K562 (cell line): ENCODE data around the gene CMSS1. TPM values are rescaled to one million over a fixed set of nuclear protein-coding genes. Genes with fewer than 3 reads are reported as not detected.

ENCODE experiments used
- CREBBP ChIP-seq: IDR thresholded peaks from one replicate; pipeline ENCODE4 v1.6.1; 2012; ENCODE audit warnings: low read depth, mild to moderate bottlenecking, control low read depth, inconsistent platforms, low read length
- ELF1 ChIP-seq: fragments of 200-800 bp; sonication (Bioruptor generic); IDR thresholded peaks from 2 replicates; pipeline ENCODE4 v1.6.1; 2016; ENCODE audit warnings: missing genetic modification characterization, missing compliant biosample characterization
- FOXJ2 ChIP-seq: fragments of 200-800 bp; sonication (Bioruptor generic); IDR thresholded peaks from 2 replicates; pipeline ENCODE4 v1.6.1; 2016; ENCODE audit warnings: missing genetic modification characterization, missing compliant biosample characterization
- FOXM1 ChIP-seq, 2 experiments: fragments of 450-650 bp in 1 of 2; sonication (generic) in 1 of 2; formaldehyde crosslinking in 1 of 2; IDR thresholded peaks; 2 replicates each; pipeline versions ENCODE4 v1.6.1 to v1.9.0; 2017 to 2022; ENCODE audit warnings: low read depth in 2 of 2, mild to moderate bottlenecking in 2 of 2, missing genetic modification reagents in 1 of 2, moderate library complexity in 1 of 2
- GTF2A2 ChIP-seq: IDR thresholded peaks from 2 replicates; pipeline ENCODE4 v1.6.1; 2016; ENCODE audit warnings: mild to moderate bottlenecking, missing genetic modification characterization, missing compliant biosample characterization
- JUND ChIP-seq, 2 experiments: IDR thresholded peaks; 2 replicates in 1 of 2; 3 replicates in 1 of 2; pipeline ENCODE4 v1.6.1; 2011; ENCODE audit warnings: borderline replicate concordance in 2 of 2, low read depth in 2 of 2, low read length in 2 of 2, improper control_type of control experiment in 1 of 2, missing biosample characterization in 1 of 2, missing genetic modification characterization in 1 of 2, missing genetic modification reagents in 1 of 2
- KLF10 ChIP-seq: fragments of 250-450 bp; sonication (Bioruptor Pico); IDR thresholded peaks from 2 replicates; pipeline ENCODE4 v1.6.1; 2021; ENCODE audit warnings: matching md5 sums
- LCOR ChIP-seq: sonication (generic); formaldehyde crosslinking; IDR thresholded peaks from 2 replicates; pipeline ENCODE4 v1.8.0; 2022; ENCODE audit warnings: mild to moderate bottlenecking, missing genetic modification reagents
- MED1 ChIP-seq: sonication (generic); formaldehyde crosslinking; IDR thresholded peaks from 2 replicates; pipeline ENCODE4 v1.8.1; 2023; ENCODE audit warnings: missing genetic modification reagents, borderline replicate concordance
- MEF2D ChIP-seq: conservative IDR thresholded peaks from 2 replicates; pipeline ENCODE4 v1.6.1; 2016; ENCODE audit warnings: low read depth, missing genetic modification characterization, missing compliant biosample characterization
- NELFE ChIP-seq: IDR thresholded peaks from 2 replicates; pipeline ENCODE4 v1.6.1; 2011; ENCODE audit warnings: mild to moderate bottlenecking; ENCODE audit not compliant: insufficient read depth, insufficient read length
- NONO ChIP-seq, 2 experiments: fragments of 200-400 bp in 1 of 2; fragments of 450-650 bp in 1 of 2; formaldehyde crosslinking in 1 of 2; IDR thresholded peaks; 2 replicates each; pipeline ENCODE4 v1.6.1; 2017; ENCODE audit warnings: low read depth in 2 of 2, mild to moderate bottlenecking in 2 of 2, moderate library complexity in 2 of 2, low read length in 1 of 2
- NUFIP1 ChIP-seq: fragments of 450-650 bp; IDR thresholded peaks from 2 replicates; pipeline ENCODE4 v1.6.1; 2018; ENCODE audit not compliant: partially characterized antibody
- PURB ChIP-seq: sonication (generic); formaldehyde crosslinking; IDR thresholded peaks from 2 replicates; pipeline ENCODE4 v1.9.0; 2021; ENCODE audit warnings: low read depth, mild to moderate bottlenecking, missing genetic modification reagents
- SETDB1 ChIP-seq: IDR thresholded peaks from one replicate; pipeline ENCODE4 v1.6.1; 2012; ENCODE audit warnings: low read length, control low read depth, inconsistent platforms
- ZFP36 ChIP-seq: fragments of 150-350 bp; IDR thresholded peaks from 2 replicates; pipeline ENCODE4 v1.6.1; 2018; ENCODE audit warnings: low read length, low read depth; ENCODE audit not compliant: partially characterized antibody
- ZNF133 ChIP-seq: fragments of 250-450 bp; sonication (Bioruptor Pico); IDR thresholded peaks from 2 replicates; pipeline ENCODE4 v1.4.0; 2020; ENCODE audit warnings: mild to moderate bottlenecking
- ZNF175 ChIP-seq: fragments of 200-800 bp; sonication (Bioruptor generic); IDR thresholded peaks from 2 replicates; pipeline ENCODE4 v1.6.1; 2016; ENCODE audit warnings: low read depth, mild to moderate bottlenecking, missing genetic modification characterization, missing compliant biosample characterization
- ZNF274 ChIP-seq: IDR thresholded peaks from 2 replicates; pipeline ENCODE4 v1.6.1; 2011; ENCODE audit warnings: low read depth, mild to moderate bottlenecking, low read length, moderate library complexity, borderline replicate concordance
- ZNF431 ChIP-seq: sonication (generic); formaldehyde crosslinking; IDR thresholded peaks from 2 replicates; pipeline ENCODE4 v1.8.0; 2022; ENCODE audit warnings: mild to moderate bottlenecking, missing genetic modification reagents
- ZNF57 ChIP-seq: fragments of 450-650 bp; formaldehyde crosslinking; IDR thresholded peaks from 2 replicates; pipeline ENCODE4 v1.4.0; 2020; ENCODE audit warnings: mild to moderate bottlenecking, moderate library complexity
- ZNF830 ChIP-seq: fragments of 250-450 bp; sonication (Bioruptor Pico); IDR thresholded peaks from 2 replicates; pipeline ENCODE4 v1.5.0; 2021; ENCODE audit warnings: mild to moderate bottlenecking
- polyA plus RNA-seq, 8 experiments: library from polyadenylated mRNA; depleted of rRNA in 4 of 8; stranded (reverse) in 5 of 8; unstranded in 3 of 8; fragments of >200 nt; fragmentation: Nextera tagmentation in 2 of 8; fragmentation: Illumina TruSeq in 1 of 8; extraction: Ambion mirVana in 2 of 8; extraction: Trizol in 1 of 8; gene quantifications; 2 replicates each; pipeline versions ENCODE4 v1.2.1 to v1.2.3, GENCODE V29; 2011 to 2014; ENCODE audit warnings: inconsistent platforms in 1 of 8, missing spikeins in 1 of 8
- total RNA-seq, 7 experiments: library from RNA; depleted of rRNA in 6 of 7; stranded (reverse); fragments of >200 nt in 6 of 7; fragmentation: Illumina TruSeq in 2 of 7; extraction: Trizol in 2 of 7; gene quantifications; 2 replicates each; pipeline versions ENCODE4 v1.2.1 to v1.2.3, GENCODE V29; 2011 to 2021; ENCODE audit warnings: low replicate concordance in 1 of 7
- TF ChIP-seq, protein P1 (sequence below), 2 experiments: IDR thresholded peaks in 1 of 2; conservative IDR thresholded peaks in 1 of 2; 2 replicates each; pipeline ENCODE4 v1.6.1; 2016; ENCODE audit warnings: low read depth in 2 of 2, mild to moderate bottlenecking in 1 of 2, missing compliant biosample characterization in 1 of 2, missing genetic modification characterization in 1 of 2, moderate library complexity in 1 of 2
- TF ChIP-seq, protein P2 (sequence below): fragments of 250-450 bp; sonication (Bioruptor Pico); IDR thresholded peaks from 2 replicates; pipeline ENCODE4 v1.5.1; 2021; ENCODE audit warnings: mild to moderate bottlenecking
- TF ChIP-seq, protein P3 (sequence below), 2 experiments: fragments of 450-650 bp in 1 of 2; sonication (generic) in 1 of 2; formaldehyde crosslinking; conservative IDR thresholded peaks; 2 replicates each; pipeline versions ENCODE4 v1.4.0 to v1.8.1; 2020 to 2022; ENCODE audit warnings: mild to moderate bottlenecking in 1 of 2, missing genetic modification reagents in 1 of 2

Gene CMSS1
- total and polyA plus RNA-seq, 9 of the 15 experiments (the other 6 are each of a cell fraction or from before 2014, with no cell fraction given) = 46.9 to 109 (median 72.3) TPM

DNA sequence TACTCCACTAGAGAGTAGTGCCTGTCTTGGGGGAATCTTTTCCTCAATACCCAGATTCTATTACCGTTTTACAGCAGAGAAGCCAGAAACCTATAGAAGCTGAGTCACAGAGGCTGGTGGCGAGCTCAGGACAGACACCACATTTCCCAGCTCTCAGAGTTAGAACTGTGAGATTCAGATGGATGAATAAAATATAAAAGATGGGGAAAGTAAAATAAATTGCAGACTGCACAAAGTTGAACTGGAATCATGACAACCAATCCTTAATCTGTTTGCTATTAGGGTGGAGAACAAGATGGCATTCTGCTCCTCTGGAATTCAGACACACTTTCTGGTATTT, 40.5 kb upstream of the CMSS1 start (continued):
- TF ChIP-seq, protein P1, sequence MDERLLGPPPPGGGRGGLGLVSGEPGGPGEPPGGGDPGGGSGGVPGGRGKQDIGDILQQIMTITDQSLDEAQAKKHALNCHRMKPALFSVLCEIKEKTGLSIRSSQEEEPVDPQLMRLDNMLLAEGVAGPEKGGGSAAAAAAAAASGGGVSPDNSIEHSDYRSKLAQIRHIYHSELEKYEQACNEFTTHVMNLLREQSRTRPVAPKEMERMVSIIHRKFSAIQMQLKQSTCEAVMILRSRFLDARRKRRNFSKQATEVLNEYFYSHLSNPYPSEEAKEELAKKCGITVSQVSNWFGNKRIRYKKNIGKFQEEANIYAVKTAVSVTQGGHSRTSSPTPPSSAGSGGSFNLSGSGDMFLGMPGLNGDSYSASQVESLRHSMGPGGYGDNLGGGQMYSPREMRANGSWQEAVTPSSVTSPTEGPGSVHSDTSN (CRISPR knock-in tag; IDR thresholded peaks at IDR 0.05; ENCODE audit: low read depth) = no peak
- TF ChIP-seq, protein P1 (tag; conservative IDR thresholded peaks at IDR 0.05; ENCODE audit: low read depth) = no peak
- TF ChIP-seq SETDB1 (no peak), ZFP36 (no peak), CREBBP (no peak), FOXJ2 (peak; percentile 39), MED1 (no peak), ZNF57 (CRISPR knock-in tag) (no peak), ZNF175 (peak; percentile 93), ZNF830 (CRISPR knock-in tag) (no peak; the same call in 1 of the 2 replicates), NUFIP1 (no peak), JUND (IDR thresholded peaks at IDR 0.05; ENCODE audit: borderline replicate concordance, low read depth, low read length) (no peak), JUND (tag; IDR thresholded peaks at IDR 0.05; ENCODE audit: borderline replicate concordance, low read depth, low read length) (no peak; the same call in 2 of the 3 replicates), LCOR (no peak), GTF2A2 (tag) (peak; percentile 92), NONO (IDR thresholded peaks at IDR 0.05; ENCODE audit: low read depth in 2 of 2, low read length in 1 of 2) (no peak), ZNF431 (no peak), NELFE (no peak), ELF1 (peak; percentile 47), FOXM1 (IDR thresholded peaks at IDR 0.05; ENCODE audit: low read depth) (no peak), FOXM1 (CRISPR knock-in tag; IDR thresholded peaks at IDR 0.05; ENCODE audit: low read depth) (no peak), MEF2D (tag) (no peak), ZNF274 (no peak), PURB (no peak), ZNF133 (CRISPR knock-in tag) (no peak), KLF10 (CRISPR knock-in tag) (peak; percentile 90; the same call in 1 of the 2 replicates)
- TF ChIP-seq, protein P2, sequence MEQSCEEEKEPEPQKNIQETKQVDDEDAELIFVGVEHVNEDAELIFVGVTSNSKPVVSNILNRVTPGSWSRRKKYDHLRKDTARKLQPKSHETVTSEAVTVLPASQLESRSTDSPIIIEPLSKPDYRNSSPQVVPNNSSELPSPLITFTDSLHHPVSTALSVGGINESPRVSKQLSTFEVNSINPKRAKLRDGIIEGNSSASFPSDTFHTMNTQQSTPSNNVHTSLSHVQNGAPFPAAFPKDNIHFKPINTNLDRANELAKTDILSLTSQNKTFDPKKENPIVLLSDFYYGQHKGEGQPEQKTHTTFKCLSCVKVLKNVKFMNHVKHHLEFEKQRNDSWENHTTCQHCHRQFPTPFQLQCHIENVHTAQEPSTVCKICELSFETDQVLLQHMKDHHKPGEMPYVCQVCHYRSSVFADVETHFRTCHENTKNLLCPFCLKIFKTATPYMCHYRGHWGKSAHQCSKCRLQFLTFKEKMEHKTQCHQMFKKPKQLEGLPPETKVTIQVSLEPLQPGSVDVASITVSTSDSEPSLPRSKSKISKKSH = no peak
- TF ChIP-seq, protein P3, sequence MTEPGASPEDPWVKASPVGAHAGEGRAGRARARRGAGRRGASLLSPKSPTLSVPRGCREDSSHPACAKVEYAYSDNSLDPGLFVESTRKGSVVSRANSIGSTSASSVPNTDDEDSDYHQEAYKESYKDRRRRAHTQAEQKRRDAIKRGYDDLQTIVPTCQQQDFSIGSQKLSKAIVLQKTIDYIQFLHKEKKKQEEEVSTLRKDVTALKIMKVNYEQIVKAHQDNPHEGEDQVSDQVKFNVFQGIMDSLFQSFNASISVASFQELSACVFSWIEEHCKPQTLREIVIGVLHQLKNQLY (CRISPR knock-in tag; conservative IDR thresholded peaks at IDR 0.05) = 0 out of 4 replicates have a peak, but pooled peaks of 1 of the 2 experiments have one; percentile 2
